Left ventricle myocardium inferior (tissue), 1 donor: Measurements from ENCODE around the gene DOCK9. TPM values are rescaled to one million over a fixed set of nuclear protein-coding genes. Genes with fewer than 3 reads are reported as not detected.
A peak's percentile ranks its signal among the peaks of the same experiment; 100 is the strongest.

ENCODE experiments used
- DNase-seq: peaks from one replicate; pipeline ENCODE4 v3.0.0-alpha.2; 2020
- H3K27ac ChIP-seq: fragments of 200-600 bp; replicated peaks from 2 replicates; pipeline ENCODE4 v1.8.0; 2021
- H3K27me3 ChIP-seq: fragments of 200-600 bp; 2 replicates; pipeline ENCODE4 v1.8.0; 2021; ENCODE audit warnings: low read depth
- H3K36me3 ChIP-seq: fragments of 200-600 bp; 2 replicates; pipeline ENCODE4 v1.8.0; 2021
- H3K4me1 ChIP-seq: fragments of 200-600 bp; 2 replicates; pipeline ENCODE4 v1.8.0; 2021
- H3K4me3 ChIP-seq: fragments of 200-600 bp; 2 replicates; pipeline ENCODE4 v1.8.0; 2021; ENCODE audit warnings: mild to moderate bottlenecking, moderate library complexity
- H3K9me3 ChIP-seq: fragments of 200-600 bp; replicated peaks from 2 replicates; pipeline ENCODE4 v1.8.0; 2021
- intact Hi-C: fragments of 100-400 bp; cut with micrococcal nuclease; formaldehyde crosslinking; loops from one replicate; pipeline ENCODE4 v1.11.0; 2022
- total RNA-seq: library from RNA; stranded (reverse); fragmentation: NEBNext Ultra II Directional; extraction: Animal tissue kit (Norgen Biotek cat#: 25700); gene quantifications from one replicate; pipeline ENCODE4 v1.2.1, GENCODE V29; 2021
- TF ChIP-seq, protein P1 (sequence below): fragments of 200-600 bp; IDR thresholded peaks from 2 replicates; pipeline ENCODE4 v1.8.0; 2021; ENCODE audit warnings: antibody characterized with exemption, mild to moderate bottlenecking, borderline replicate concordance
- donor health status: DM: no; HTN: yes; CAD: no; lungs with severe emphysema.

DOCK9 gene
- total RNA-seq, 1 donor from 2014 or later, result 36.8 TPM

DNA sequence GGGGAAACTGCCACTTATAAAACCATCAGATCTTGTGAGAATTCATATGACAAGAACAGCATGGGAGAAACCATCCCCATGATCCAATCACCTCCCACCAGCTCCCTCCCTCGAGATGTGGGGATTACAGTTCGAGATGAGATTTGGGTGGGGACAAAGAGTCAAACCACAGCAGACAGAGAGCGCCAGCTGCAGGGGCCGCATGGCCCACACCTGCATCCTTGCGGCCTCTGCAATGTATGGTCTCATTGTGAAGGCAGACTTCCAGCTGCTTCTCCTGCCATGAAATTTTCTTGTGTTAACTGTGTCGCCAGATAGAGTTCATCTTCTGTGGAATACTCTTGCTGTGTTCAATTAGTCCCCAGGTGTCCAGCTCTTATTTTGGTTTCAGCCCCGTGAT, 208.1 kb downstream of the DOCK9 start:
- no peaks in the 10 kb centered on the region for H3K36me3 ChIP-seq
- no peaks in the 10 kb centered on the region for H3K4me1 ChIP-seq
- no peak overlapping the region for H3K27ac ChIP-seq
- no peak overlapping the region for H3K4me3 ChIP-seq
- DNase-seq, result no peak
- TF ChIP-seq, protein P1, sequence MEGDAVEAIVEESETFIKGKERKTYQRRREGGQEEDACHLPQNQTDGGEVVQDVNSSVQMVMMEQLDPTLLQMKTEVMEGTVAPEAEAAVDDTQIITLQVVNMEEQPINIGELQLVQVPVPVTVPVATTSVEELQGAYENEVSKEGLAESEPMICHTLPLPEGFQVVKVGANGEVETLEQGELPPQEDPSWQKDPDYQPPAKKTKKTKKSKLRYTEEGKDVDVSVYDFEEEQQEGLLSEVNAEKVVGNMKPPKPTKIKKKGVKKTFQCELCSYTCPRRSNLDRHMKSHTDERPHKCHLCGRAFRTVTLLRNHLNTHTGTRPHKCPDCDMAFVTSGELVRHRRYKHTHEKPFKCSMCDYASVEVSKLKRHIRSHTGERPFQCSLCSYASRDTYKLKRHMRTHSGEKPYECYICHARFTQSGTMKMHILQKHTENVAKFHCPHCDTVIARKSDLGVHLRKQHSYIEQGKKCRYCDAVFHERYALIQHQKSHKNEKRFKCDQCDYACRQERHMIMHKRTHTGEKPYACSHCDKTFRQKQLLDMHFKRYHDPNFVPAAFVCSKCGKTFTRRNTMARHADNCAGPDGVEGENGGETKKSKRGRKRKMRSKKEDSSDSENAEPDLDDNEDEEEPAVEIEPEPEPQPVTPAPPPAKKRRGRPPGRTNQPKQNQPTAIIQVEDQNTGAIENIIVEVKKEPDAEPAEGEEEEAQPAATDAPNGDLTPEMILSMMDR, result no peak
- H3K9me3 ChIP-seq, result no peaks in the 10 kb centered on the region
- intact Hi-C loops, result no loop called here
- peaks cover 15% of the 10 kb centered on the region for H3K27me3 ChIP-seq

DNA sequence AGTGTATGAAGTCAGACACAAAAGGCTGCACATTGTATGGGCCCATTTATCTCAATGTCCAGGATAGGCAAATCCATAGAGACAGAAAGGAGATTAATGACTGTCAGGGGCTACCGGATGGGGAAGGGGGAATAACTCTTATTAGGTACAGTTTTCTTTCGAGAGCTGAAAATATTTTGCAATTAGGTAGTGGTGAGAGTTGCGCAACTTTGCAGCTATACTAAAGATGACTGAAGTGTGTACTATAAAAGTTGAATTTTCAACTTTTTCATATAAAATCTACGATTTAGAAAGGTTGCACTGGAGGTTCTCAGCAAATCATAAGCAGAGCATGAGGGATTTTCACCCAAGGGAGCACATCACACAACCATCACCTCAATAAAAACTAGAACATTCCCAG, 209.3 kb downstream of the DOCK9 start:
- Histone ChIP-seq H3K36me3 (no peaks in the 10 kb centered on the region), H3K9me3 (no peaks in the 10 kb centered on the region), H3K4me3 (no peak overlapping the region), H3K27me3 (peaks cover 15% of the 10 kb centered on the region), H3K4me1 (no peaks in the 10 kb centered on the region), H3K27ac (no peak overlapping the region)
- DNase-seq, result no peak
- TF ChIP-seq, protein P1, result no peak
- intact Hi-C loops, result no loop called here

DNA sequence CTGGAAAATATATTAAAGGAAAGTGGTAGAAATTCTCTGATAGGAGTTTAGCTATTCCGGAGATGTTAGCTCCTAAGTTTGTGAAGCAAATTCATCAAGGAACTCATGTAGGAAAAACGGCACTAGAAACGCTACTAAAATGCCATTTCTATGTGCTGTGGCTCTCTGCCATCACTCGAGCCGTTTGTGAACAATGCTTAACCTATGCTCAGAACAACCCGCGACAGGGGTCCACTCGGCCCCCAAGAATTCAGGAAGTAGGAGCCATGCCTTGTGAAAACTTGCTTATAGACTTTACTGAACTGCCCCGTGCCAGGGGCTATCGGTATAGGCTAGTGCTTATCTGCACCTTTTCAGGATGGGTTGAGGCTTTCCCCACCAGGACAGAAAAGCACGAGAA, 211.2 kb downstream of the DOCK9 start:
- Histone ChIP-seq H3K4me3 (no peak overlapping the region), H3K27ac (no peak overlapping the region), H3K4me1 (no peaks in the 10 kb centered on the region), H3K9me3 (no peaks in the 10 kb centered on the region), H3K27me3 (peaks cover 15% of the 10 kb centered on the region), H3K36me3 (no peaks in the 10 kb centered on the region)
- no peak for DNase-seq
- TF ChIP-seq, protein P1, result no peak
- intact Hi-C loops, result no loop called here

DNA sequence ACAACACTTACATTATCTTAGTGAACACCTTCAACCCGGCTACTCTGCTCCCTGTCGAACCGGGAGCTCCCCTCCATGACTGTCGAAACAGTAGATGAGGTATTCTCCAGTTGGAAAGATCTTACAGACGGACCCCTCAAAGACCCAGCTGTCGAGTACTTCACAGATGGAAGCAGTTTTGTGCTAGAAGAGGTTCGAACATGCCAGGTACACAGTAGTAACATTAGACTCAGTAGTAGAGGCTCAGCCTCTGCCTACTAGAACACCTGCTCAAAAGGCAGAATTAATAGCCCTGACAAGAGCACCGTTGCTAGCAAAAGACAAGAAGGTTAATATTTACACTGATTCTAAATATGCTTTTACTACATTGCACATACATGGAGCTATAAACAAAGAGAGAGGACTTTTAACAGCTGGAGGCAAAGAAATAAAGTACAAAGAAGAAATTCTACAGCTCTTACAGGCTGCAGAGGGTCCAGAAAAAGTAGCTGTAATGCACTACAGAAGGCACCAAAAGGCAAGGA, 211.8 kb downstream of the DOCK9 start:
- peaks cover 15% of the 10 kb centered on the region for H3K27me3 ChIP-seq
- no peaks in the 10 kb centered on the region for H3K36me3 ChIP-seq
- no peak overlapping the region for H3K27ac ChIP-seq
- TF ChIP-seq, protein P1, result no peak
- intact Hi-C loops, result no loop called here
- H3K9me3 ChIP-seq, result no peaks in the 10 kb centered on the region
- DNase-seq, result no peak
- H3K4me1 ChIP-seq, result no peaks in the 10 kb centered on the region
- H3K4me3 ChIP-seq, result no peak overlapping the region

DNA sequence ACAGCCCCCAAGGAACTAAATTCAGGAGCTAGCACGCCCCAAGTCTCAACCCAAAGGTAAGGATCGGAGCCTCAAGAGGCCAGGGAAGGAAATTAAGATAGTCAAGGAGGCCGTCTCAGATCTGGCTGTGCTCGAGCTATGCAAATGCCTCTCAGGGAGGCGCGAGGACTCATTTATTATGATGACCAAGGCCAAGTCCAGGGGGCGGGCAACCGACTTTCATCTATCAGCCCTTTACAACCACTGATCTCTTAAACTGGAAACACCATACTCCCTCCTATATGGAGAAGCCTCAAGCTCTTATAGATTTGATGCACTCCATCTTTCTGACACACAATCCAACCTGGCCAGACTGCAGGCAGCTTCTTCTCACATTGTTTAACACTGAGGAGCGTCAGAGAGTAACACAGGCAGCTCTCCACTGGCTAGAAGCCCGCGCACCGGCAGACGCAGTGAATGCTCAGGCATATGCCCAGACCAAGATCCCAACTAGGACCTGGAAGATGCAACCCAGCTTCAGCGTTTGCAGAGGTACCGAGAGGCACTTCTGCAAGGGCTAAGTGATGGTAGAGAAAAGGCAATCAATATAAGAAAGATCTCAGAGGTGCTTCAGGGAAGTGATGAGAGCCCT, 215.8 kb downstream of the DOCK9 start:
- Histone ChIP-seq H3K9me3 (peaks cover 5% of the 10 kb centered on the region), H3K4me1 (no peaks in the 10 kb centered on the region), H3K36me3 (no peaks in the 10 kb centered on the region), H3K27me3 (no peaks in the 10 kb centered on the region), H3K27ac (no peak overlapping the region), H3K4me3 (peak overlapping the region; percentile 46)
- intact Hi-C loops, result no loop called here
- DNase-seq, result no peak
- TF ChIP-seq, protein P1, result no peak
